ENCODE measurements around the gene ANXA6.

Gene ANXA6

DNA sequence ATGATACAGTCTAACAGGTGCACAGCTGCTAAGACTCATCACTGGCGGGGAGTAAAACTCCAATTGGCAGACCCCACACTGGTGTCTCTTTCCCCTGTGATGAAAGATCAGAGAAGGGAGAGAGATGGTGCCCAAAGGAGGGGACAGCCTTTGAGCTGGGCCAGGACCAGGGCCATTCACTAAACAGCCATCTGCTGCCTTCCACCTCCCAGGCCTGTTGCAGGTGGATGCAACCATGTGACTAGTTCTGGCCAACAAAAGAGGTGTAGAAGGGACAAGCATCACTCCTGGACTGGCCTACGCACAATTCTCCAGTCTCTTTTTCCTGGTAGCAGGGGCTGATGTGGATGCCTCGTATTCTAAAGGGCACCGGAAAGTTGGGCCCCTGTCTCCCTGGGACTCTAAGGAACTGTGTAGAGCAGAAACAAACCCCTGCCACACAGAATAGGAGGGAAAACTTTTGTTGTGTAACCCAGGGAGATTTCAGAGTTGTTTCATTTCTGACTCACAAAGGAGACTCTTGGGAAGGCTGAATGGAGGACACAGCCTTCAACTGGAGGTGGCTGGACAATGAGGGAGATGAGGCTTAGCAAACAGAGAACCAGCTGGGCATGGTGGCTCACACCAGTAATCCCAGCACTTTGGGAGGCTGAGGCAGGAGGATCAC is 103.7 kb downstream of the ANXA6 start:
- H3K4me1 ChIP-seq (ENCODE audit: control insufficient read depth, insufficient read depth, low read length): no peaks in the 10 kb centered on the region
- TF ChIP-seq ZNF169 (tag by site-specific recombination; IDR thresholded peaks at IDR 0.05) (no peak), ZNF473 (tag by site-specific recombination; IDR thresholded peaks at IDR 0.05) (no peak), ZNF626 (tag by site-specific recombination; IDR thresholded peaks at IDR 0.05) (no peak), ZNF132 (tag by site-specific recombination; IDR thresholded peaks at IDR 0.05; ENCODE audit: borderline replicate concordance) (no peak), KLF7 (tag by site-specific recombination; IDR thresholded peaks at IDR 0.05; ENCODE audit: borderline replicate concordance) (no peak), ZNF621 (tag by site-specific recombination; IDR thresholded peaks at IDR 0.05) (no peak), ZNF311 (tag by site-specific recombination; IDR thresholded peaks at IDR 0.05; ENCODE audit: borderline replicate concordance) (no peak), ZFP41 (tag by site-specific recombination; IDR thresholded peaks at IDR 0.05; ENCODE audit: borderline replicate concordance) (no peak), ZXDB (tag by site-specific recombination; IDR thresholded peaks at IDR 0.05) (no peak), ZBTB1 (tag by site-specific recombination; IDR thresholded peaks at IDR 0.05) (no peak), ZNF670 (tag by site-specific recombination; IDR thresholded peaks at IDR 0.05; ENCODE audit: low read depth) (no peak), ZNF555 (tag by site-specific recombination; conservative IDR thresholded peaks at IDR 0.05) (no peak), ZNF76 (tag by site-specific recombination; IDR thresholded peaks at IDR 0.05; ENCODE audit: borderline replicate concordance, low read depth) (no peak), TRIM28 (IDR thresholded peaks at IDR 0.05; ENCODE audit: borderline replicate concordance, low read length) (no peak), GFI1B (tag by site-specific recombination; IDR thresholded peaks at IDR 0.05) (no peak), ZNF837 (tag by site-specific recombination; IDR thresholded peaks at IDR 0.05) (no peak)
- TF ChIP-seq, protein P1, sequence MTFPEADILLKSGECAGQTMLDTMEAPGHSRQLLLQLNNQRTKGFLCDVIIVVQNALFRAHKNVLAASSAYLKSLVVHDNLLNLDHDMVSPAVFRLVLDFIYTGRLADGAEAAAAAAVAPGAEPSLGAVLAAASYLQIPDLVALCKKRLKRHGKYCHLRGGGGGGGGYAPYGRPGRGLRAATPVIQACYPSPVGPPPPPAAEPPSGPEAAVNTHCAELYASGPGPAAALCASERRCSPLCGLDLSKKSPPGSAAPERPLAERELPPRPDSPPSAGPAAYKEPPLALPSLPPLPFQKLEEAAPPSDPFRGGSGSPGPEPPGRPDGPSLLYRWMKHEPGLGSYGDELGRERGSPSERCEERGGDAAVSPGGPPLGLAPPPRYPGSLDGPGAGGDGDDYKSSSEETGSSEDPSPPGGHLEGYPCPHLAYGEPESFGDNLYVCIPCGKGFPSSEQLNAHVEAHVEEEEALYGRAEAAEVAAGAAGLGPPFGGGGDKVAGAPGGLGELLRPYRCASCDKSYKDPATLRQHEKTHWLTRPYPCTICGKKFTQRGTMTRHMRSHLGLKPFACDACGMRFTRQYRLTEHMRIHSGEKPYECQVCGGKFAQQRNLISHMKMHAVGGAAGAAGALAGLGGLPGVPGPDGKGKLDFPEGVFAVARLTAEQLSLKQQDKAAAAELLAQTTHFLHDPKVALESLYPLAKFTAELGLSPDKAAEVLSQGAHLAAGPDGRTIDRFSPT (tag by site-specific recombination; IDR thresholded peaks at IDR 0.05): no peak
- TF ChIP-seq, protein P2, sequence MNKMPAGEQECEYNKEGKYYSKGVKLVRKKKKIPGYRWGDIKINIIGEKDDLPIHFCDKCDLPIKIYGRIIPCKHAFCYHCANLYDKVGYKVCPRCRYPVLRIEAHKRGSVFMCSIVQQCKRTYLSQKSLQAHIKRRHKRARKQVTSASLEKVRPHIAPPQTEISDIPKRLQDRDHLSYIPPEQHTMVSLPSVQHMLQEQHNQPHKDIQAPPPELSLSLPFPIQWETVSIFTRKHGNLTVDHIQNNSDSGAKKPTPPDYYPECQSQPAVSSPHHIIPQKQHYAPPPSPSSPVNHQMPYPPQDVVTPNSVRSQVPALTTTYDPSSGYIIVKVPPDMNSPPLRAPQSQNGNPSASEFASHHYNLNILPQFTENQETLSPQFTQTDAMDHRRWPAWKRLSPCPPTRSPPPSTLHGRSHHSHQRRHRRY (tag by site-specific recombination; IDR thresholded peaks at IDR 0.05): no peak
- TF ChIP-seq, protein P3, sequence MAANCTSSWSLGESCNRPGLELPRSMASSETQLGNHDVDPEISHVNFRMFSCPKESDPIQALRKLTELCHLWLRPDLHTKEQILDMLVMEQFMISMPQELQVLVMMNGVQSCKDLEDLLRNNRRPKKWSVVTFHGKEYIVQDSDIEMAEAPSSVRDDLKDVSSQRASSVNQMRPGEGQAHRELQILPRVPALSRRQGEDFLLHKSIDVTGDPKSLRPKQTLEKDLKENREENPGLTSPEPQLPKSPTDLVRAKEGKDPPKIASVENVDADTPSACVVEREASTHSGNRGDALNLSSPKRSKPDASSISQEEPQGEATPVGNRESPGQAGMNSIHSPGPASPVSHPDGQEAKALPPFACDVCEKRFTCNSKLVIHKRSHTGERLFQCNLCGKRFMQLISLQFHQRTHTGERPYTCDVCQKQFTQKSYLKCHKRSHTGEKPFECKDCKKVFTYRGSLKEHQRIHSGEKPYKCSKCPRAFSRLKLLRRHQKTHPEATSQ (tag by site-specific recombination; IDR thresholded peaks at IDR 0.05): no peak
- TF ChIP-seq, protein P4, sequence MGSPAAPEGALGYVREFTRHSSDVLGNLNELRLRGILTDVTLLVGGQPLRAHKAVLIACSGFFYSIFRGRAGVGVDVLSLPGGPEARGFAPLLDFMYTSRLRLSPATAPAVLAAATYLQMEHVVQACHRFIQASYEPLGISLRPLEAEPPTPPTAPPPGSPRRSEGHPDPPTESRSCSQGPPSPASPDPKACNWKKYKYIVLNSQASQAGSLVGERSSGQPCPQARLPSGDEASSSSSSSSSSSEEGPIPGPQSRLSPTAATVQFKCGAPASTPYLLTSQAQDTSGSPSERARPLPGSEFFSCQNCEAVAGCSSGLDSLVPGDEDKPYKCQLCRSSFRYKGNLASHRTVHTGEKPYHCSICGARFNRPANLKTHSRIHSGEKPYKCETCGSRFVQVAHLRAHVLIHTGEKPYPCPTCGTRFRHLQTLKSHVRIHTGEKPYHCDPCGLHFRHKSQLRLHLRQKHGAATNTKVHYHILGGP (tag by site-specific recombination; IDR thresholded peaks at IDR 0.05): no peak
- ChIA-PET CTCF (interaction anchor here (1.5 to 8.3 kb wide), 3 partner anchors 18 to 62 kb away, joined by 7 to 247 read pairs (median 9); no protein-coding TSS in a partner anchor), POLR2A (no interaction called here)
- H3K4me3 ChIP-seq (ENCODE audit: low read depth, low read length): no peak overlapping the region
- H3K36me3 ChIP-seq (ENCODE audit: control insufficient read depth in 2 of 2, insufficient read depth in 1 of 2, low read length in 2 of 2): peaks cover 19 to 77% of the 10 kb centered on the region in 2 experiments; a peak in 2 of 3 replicates
- H3K9me3 ChIP-seq (ENCODE audit: control insufficient read depth, insufficient read depth, low read depth, low read length): no peaks in the 10 kb centered on the region
- H3K27ac ChIP-seq (ENCODE audit: extremely low read depth, low read depth, low read length): no peak overlapping the region

Measured in HEK293 (cell line).